Measurements from ENCODE around the gene DNAH9.

Gene DNAH9

DNA sequence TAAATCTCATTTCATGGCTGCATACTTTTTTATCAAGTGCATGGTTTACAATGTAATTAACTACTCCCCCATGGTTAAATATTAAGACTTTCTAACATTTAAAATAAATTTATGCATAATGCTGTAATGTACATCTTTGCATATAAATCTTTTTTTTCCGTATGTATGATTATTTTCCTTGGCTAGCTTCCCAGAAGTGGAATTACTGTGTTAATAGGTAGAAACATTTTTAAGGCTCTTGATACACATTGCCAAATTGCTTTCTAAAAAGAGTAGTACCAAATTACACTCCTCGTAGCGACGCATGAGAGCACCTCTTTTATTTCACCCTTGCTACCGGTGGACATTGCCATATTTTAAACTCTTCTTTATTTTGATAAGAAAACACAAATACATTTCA is 141.1 kb downstream of the DNAH9 start:
- no peak for DNase-seq (ENCODE audit: insufficient read length, low spot score)

DNA sequence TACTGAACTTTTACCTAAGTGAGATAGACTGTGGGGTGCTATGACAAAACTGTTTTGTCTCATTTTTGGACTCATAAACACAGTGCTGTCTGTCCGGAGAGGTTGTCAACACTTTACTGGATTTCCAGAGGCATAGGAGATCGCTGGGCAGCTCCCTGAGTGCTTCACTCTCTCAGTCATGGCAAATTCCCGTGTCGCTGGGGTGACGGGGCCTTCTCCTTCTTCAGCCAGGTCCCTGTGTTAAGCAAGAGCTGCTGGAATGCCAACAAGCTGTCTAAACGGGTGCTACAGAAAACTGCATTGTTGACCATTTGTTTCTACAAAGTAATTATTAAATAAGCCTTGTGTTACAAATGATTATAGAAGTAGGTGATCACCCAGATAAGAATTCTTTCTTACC is 141.6 kb downstream of the DNAH9 start:
- FAIRE-seq (no peak), DNase-seq (ENCODE audit: insufficient read length, low spot score) (no peak)
- TF ChIP-seq, protein P1, sequence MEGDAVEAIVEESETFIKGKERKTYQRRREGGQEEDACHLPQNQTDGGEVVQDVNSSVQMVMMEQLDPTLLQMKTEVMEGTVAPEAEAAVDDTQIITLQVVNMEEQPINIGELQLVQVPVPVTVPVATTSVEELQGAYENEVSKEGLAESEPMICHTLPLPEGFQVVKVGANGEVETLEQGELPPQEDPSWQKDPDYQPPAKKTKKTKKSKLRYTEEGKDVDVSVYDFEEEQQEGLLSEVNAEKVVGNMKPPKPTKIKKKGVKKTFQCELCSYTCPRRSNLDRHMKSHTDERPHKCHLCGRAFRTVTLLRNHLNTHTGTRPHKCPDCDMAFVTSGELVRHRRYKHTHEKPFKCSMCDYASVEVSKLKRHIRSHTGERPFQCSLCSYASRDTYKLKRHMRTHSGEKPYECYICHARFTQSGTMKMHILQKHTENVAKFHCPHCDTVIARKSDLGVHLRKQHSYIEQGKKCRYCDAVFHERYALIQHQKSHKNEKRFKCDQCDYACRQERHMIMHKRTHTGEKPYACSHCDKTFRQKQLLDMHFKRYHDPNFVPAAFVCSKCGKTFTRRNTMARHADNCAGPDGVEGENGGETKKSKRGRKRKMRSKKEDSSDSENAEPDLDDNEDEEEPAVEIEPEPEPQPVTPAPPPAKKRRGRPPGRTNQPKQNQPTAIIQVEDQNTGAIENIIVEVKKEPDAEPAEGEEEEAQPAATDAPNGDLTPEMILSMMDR (IDR thresholded peaks at IDR 0.05; ENCODE audit: insufficient read depth, missing control alignments), result no peak

More for the DNA sequence above, 141.1 kb downstream of the DNAH9 start:
- TF ChIP-seq, protein P1 (IDR thresholded peaks at IDR 0.05; ENCODE audit: insufficient read depth, missing control alignments), result no peak
- FAIRE-seq, result no peak

DNA sequence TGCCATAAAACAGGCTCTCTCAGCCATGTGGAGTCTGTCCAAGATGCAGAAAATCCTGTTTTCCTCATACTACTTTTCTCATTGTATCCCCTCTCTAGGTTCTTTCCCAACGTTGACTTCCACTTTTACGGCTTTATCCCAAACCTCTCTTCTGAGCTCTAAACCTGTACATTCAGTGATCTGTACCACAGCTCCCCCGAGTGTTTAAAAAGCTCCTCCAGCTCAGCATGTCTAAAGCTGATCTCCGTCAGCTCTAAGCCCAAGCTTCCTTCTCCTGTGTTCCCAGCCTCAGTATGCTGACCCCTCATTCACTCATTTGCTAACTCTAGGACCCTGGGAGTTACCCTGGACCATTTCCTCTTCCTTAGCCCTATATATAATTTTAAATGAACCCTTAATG is 144.6 kb downstream of the DNAH9 start:
- DNase-seq (ENCODE audit: insufficient read length, low spot score) (no peak), FAIRE-seq (no peak)
- TF ChIP-seq, protein P1 (IDR thresholded peaks at IDR 0.05; ENCODE audit: insufficient read depth, missing control alignments), result peak; percentile 30

DNA sequence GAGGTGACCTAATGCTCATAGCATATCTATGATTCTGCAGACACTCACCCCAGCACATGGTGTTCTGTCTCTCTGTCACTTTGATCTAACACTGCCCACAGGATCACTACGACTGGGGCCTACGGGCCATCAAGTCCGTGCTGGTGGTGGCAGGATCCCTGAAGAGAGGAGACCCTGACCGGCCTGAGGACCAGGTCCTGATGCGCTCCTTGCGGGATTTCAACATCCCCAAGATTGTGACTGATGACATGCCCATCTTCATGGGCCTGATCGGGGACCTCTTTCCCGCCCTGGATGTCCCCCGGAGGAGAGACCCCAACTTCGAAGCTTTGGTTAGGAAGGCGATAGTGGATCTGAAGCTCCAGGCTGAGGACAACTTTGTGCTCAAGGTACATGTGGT is 146.4 kb downstream of the DNAH9 start:
- DNase-seq (ENCODE audit: insufficient read length, low spot score), result no peak
- TF ChIP-seq, protein P1 (IDR thresholded peaks at IDR 0.05; ENCODE audit: insufficient read depth, missing control alignments), result no peak
- no peak for FAIRE-seq

DNA sequence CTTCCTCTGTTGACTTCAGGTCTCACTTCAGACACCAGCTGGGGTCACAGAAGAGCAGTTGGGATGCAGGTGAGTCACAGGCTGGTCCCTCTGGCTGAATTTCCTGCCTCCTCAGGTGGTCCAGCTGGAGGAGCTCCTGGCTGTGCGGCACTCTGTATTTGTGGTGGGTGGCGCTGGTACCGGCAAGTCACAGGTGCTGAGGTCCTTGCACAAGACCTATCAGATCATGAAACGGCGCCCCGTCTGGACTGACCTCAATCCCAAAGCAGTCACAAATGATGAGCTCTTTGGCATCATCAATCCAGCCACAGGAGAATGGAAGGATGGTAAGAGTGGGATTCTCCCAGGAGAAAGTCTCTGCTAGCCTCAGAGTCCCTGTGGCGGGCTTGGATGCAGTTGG is 149.2 kb downstream of the DNAH9 start:
- FAIRE-seq (no peak), DNase-seq (ENCODE audit: insufficient read length, low spot score) (no peak)
- TF ChIP-seq, protein P1 (IDR thresholded peaks at IDR 0.05; ENCODE audit: insufficient read depth, missing control alignments), result no peak

DNA sequence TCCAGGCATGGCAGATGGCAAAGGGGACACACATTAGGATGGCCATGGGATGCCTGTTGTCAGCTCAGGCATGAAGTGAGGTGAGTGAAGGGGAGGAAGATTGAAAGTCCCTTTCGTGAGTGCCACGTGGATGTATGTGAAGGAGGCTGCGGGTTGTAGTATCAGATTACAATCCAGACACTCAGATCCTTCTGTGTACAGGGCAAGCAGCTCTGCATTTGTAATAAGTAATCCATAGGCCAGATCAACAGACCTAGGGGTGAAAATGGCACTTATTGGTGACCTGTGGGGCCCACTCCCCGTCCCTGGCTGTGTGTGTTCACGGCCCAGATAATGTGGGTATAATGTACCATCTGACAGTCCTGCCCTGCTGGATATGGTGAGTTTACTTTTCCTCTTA is 159.5 kb downstream of the DNAH9 start:
- TF ChIP-seq, protein P1 (IDR thresholded peaks at IDR 0.05; ENCODE audit: insufficient read depth, missing control alignments), result no peak
- FAIRE-seq (no peak), DNase-seq (ENCODE audit: insufficient read length, low spot score) (no peak)

DNA sequence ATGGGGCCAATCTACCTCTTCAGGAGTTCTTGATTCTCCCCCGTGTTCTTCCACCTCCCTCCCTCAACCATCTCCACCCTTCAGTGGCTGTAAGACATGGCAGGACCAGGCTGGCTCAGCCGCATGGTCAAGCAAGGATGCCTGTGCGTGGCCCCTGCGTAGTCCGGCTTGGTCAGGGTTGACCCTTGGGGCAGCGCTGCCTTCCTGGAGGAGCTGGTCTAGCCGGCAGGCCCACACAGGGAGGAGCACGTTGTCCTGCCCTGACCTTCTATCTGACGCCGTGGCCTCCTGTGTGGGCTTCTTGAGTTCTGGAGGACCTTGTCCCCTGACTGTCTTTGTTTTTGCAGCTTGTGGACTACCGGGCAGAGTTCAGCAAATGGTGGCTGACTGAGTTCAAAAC is 169.8 kb downstream of the DNAH9 start:
- TF ChIP-seq, protein P1 (IDR thresholded peaks at IDR 0.05; ENCODE audit: insufficient read depth, missing control alignments), result no peak
- no peak for FAIRE-seq
- DNase-seq (ENCODE audit: insufficient read length, low spot score), result no peak
